DOHH2 (cell line): ENCODE data around the gene PPP2R2D.

Source experiments
- H3F3A ChIP-seq: fragments of 200-600 bp; sonication (generic), shearing (Covaris generic); 2 replicates; pipeline ENCODE4 v1.6.0; 2016; ENCODE audit warnings: antibody characterized with exemption, mild to moderate bottlenecking; ENCODE audit not compliant: control insufficient read depth, insufficient read depth
- H3K27ac ChIP-seq: fragments of 200-600 bp; sonication (generic); 2 replicates; pipeline ENCODE4 v1.5.1; 2014; ENCODE audit warnings: low read depth, mild to moderate bottlenecking, low read length, moderate library complexity
- H3K27me3 ChIP-seq: fragments of 200-600 bp; sonication (generic); 2 replicates; pipeline ENCODE4 v1.6.1; 2014; ENCODE audit warnings: mild to moderate bottlenecking, low read length, mixed read lengths; ENCODE audit not compliant: control insufficient read depth
- H3K36me3 ChIP-seq: fragments of 200-600 bp; sonication (generic); 2 replicates; pipeline ENCODE4 v1.6.1; 2014; ENCODE audit warnings: mild to moderate bottlenecking, low read length, moderate library complexity, mixed read lengths; ENCODE audit not compliant: control insufficient read depth
- H3K4me1 ChIP-seq: fragments of 200-600 bp; sonication (generic); 2 replicates; pipeline ENCODE4 v1.6.1; 2014; ENCODE audit warnings: mild to moderate bottlenecking, low read length, mixed read lengths; ENCODE audit not compliant: control insufficient read depth
- H3K4me2 ChIP-seq: fragments of 200-600 bp; sonication (generic); 2 replicates; pipeline ENCODE4 v1.6.0; 2014; ENCODE audit warnings: mild to moderate bottlenecking, low read length, moderate library complexity
- H3K4me3 ChIP-seq: fragments of 200-600 bp; sonication (generic); 2 replicates; pipeline ENCODE4 v1.5.1; 2014; ENCODE audit warnings: mild to moderate bottlenecking, low read length, mixed read lengths
- H3K79me2 ChIP-seq: fragments of 200-600 bp; sonication (generic); 2 replicates; pipeline ENCODE4 v1.6.1; 2014; ENCODE audit warnings: mild to moderate bottlenecking, low read length, mixed read lengths; ENCODE audit not compliant: control insufficient read depth
- H3K9me2 ChIP-seq: fragments of 200-600 bp; sonication (generic); replicated peaks from 2 replicates; pipeline ENCODE4 v1.6.1; 2014; ENCODE audit warnings: mild to moderate bottlenecking, low read length, mixed read lengths; ENCODE audit not compliant: control insufficient read depth
- H3K9me3 ChIP-seq: fragments of 200-600 bp; sonication (generic); 2 replicates; pipeline ENCODE4 v1.6.1; 2014; ENCODE audit warnings: antibody characterized with exemption, low read length, mixed read lengths; ENCODE audit not compliant: control insufficient read depth, insufficient read depth
- H4K20me1 ChIP-seq: fragments of 200-600 bp; sonication (generic); 2 replicates; pipeline ENCODE4 v1.6.0; 2014; ENCODE audit warnings: low read depth, mild to moderate bottlenecking, antibody characterized with exemption, low read length, moderate library complexity; ENCODE audit not compliant: control insufficient read depth, insufficient read depth
- CTCF ChIP-seq: fragments of 200-600 bp; sonication (generic); IDR thresholded peaks from one replicate; pipeline ENCODE4 v1.5.1; 2014; ENCODE audit warnings: antibody characterized with exemption, mild to moderate bottlenecking, low read depth, low read length; ENCODE audit not compliant: poor library complexity, severe bottlenecking
- EZH2phosphoT487 ChIP-seq: fragments of 200-600 bp; sonication (generic); IDR thresholded peaks from 2 replicates; pipeline ENCODE4 v1.6.1; 2017; ENCODE audit warnings: borderline replicate concordance, mild to moderate bottlenecking, antibody characterized with exemption, low read length, moderate library complexity, mixed read lengths

PPP2R2D gene

DNA sequence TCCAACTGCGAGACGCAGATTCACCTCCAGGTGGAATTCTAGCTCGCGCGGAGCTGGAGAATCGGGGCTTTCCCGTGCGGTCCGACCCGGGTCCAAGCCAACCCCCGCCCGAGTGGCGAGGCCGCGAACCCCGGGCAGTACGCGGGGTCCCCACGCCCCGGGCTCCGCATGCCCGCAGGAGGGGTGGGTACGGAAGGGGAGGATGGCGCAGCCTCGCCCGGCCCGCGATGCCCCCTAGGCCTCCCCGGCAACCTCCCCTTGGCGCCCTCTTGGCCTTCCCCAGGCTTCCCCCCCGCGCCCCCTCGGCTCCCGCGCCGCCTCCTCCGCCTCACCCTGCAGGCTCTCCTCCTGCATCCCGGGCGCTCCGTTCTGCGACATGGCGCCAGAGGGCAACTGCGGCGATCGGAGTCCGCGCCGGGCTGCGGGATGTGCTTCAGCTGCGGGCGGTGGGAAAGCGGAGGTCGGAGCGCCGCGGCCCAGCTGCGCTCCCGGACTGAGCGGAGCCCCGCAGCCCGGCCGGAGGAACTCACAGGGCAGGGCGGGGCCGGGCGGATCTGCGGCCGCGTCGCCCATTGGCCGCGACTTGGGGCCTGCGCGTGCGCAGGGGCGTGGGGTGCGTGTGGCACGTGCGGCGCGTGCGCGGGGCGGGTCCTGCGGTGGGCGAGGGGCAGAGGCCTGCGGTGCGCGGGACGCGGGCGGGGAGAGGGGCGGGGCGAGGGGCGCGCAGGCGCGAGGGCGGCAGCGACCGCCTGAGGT is 80.8 kb downstream of the PPP2R2D start, which contains the start of gene BNIP3:
BNIP3 (minus strand) TSS at position 495 of the 756 bp plus-strand sequence; CDS start at position 378, 117 bp downstream.
- Histone ChIP-seq H3K27ac (no peak within 1 kb of the TSS), H4K20me1 (peaks cover 26% of the 10 kb centered on the region)

DNA sequence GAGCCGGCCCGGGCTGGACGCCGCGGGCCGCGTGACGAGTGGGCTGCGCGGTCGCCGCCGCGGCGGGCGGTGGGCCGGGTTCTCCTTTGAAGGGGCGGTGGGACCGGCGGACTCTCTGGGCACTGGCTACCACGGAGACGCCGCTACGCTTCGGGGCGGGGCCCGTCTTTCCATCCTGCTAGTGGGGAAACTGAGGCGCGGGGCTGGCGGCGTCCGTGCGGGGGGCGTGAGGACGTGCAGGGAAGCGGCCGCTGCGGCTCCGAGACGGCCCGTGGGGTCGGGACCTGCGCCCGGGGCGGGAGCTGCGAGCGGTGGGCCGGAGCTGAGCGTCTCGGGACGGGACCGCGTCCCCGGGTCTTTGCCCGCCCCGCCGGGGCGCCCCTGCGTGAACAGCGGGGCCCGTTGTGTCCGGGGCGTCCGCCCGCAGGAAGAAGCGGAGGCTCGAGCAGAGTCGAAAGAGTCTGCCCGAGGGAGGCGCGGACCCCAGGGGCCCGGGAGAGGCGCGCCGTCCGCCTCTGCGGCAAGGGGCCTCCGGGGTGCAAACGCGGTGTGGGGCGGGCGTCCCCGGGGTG is 81.5 kb downstream of the PPP2R2D start:
- Histone ChIP-seq H3K4me3 (peak overlapping the region; percentile 79), H3K9me2 (no peaks in the 10 kb centered on the region), H4K20me1 (peaks cover 24% of the 10 kb centered on the region), H3F3A (no peaks in the 10 kb centered on the region), H3K27ac (no peak overlapping the region), H3K4me1 (peaks cover 40% of the 10 kb centered on the region), H3K79me2 (peaks cover 49% of the 10 kb centered on the region), H3K4me2 (peak overlapping the region; percentile 84), H3K27me3 (no peaks in the 10 kb centered on the region), H3K9me3 (no peaks in the 10 kb centered on the region), H3K36me3 (peaks cover 31% of the 10 kb centered on the region)
- TF ChIP-seq CTCF = no peak
- TF ChIP-seq EZH2phosphoT487 = no peak

More for the DNA sequence above, 80.8 kb downstream of the PPP2R2D start, which contains the start of gene BNIP3:
- no peak for TF ChIP-seq CTCF
- no peak for TF ChIP-seq EZH2phosphoT487
- Histone ChIP-seq H3K4me2 (peak within 1 kb of the TSS; percentile 91), H3K79me2 (peaks cover 55% of the 10 kb centered on the region), H3F3A (no peaks in the 10 kb centered on the region), H3K4me1 (peaks cover 40% of the 10 kb centered on the region), H3K36me3 (peaks cover 34% of the 10 kb centered on the region), H3K9me2 (no peaks in the 10 kb centered on the region), H3K27me3 (no peaks in the 10 kb centered on the region), H3K9me3 (no peaks in the 10 kb centered on the region), H3K4me3 (peak within 1 kb of the TSS; percentile 92)

DNA sequence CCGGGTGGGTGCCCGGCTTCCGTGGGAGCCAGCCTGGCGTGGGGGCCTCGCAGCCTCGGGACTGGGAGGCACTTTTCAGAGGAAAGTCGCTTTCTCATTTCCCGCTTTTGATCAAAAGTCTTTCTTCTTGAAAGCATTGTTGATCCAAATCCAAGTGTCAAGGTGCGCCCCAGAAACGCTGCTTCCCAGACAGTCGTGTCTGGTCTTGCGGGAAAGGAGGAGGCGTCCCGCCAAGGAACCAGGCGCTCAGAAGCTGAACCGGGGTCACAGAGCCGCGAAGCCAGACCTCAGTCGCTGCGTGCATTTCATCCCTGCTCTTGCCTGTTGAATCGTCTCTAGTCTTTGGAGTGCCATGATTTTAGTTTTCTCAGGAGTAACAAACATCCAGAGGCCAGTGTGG is 82.0 kb downstream of the PPP2R2D start:
- H3K4me2 ChIP-seq = peak overlapping the region; percentile 84
- H3K27me3 ChIP-seq = no peaks in the 10 kb centered on the region
- TF ChIP-seq CTCF = no peak
- TF ChIP-seq EZH2phosphoT487 = no peak
- H3K4me3 ChIP-seq = peak overlapping the region; percentile 79
- H3K79me2 ChIP-seq = peaks cover 43% of the 10 kb centered on the region
- H3K9me2 ChIP-seq = no peaks in the 10 kb centered on the region
- H3K36me3 ChIP-seq = peaks cover 26% of the 10 kb centered on the region
- H4K20me1 ChIP-seq = peaks cover 19% of the 10 kb centered on the region
- peaks cover 38% of the 10 kb centered on the region for H3K4me1 ChIP-seq
- H3K9me3 ChIP-seq = no peaks in the 10 kb centered on the region
- no peaks in the 10 kb centered on the region for H3F3A ChIP-seq
- H3K27ac ChIP-seq = no peak overlapping the region
